OCI-LY1 (cell line): ENCODE results near the gene FZD4.

Source experiments
- H2AFZ ChIP-seq: fragments of 200-600 bp; sonication (generic), shearing (Covaris generic); 2 replicates; pipeline ENCODE4 v1.6.0; 2014; ENCODE audit warnings: antibody characterized with exemption, mild to moderate bottlenecking, low read length
- H3F3A ChIP-seq: fragments of 200-600 bp; sonication (generic), shearing (Covaris generic); 2 replicates; pipeline ENCODE4 v1.6.0; 2014; ENCODE audit warnings: mild to moderate bottlenecking, antibody characterized with exemption, low read length, moderate library complexity; ENCODE audit not compliant: insufficient read depth
- H3K27ac ChIP-seq: fragments of 200-600 bp; sonication (generic); 2 replicates; pipeline ENCODE4 v1.5.1; 2014; ENCODE audit warnings: low read length, mixed run types, mild to moderate bottlenecking, low read depth; ENCODE audit not compliant: poor library complexity, severe bottlenecking
- H3K27me3 ChIP-seq: fragments of 200-600 bp; sonication (generic); 2 replicates; pipeline ENCODE4 v1.6.0; 2014; ENCODE audit warnings: antibody characterized with exemption, mild to moderate bottlenecking, low read length, moderate library complexity; ENCODE audit not compliant: insufficient read depth
- H3K36me3 ChIP-seq: fragments of 200-600 bp; sonication (generic); 2 replicates; pipeline ENCODE4 v1.6.1; 2014; ENCODE audit warnings: mild to moderate bottlenecking, antibody characterized with exemption, low read length, moderate library complexity, mixed read lengths; ENCODE audit not compliant: insufficient read depth
- H3K4me1 ChIP-seq: fragments of 200-600 bp; sonication (generic); 2 replicates; pipeline ENCODE4 v1.5.1; 2014; ENCODE audit warnings: mild to moderate bottlenecking, low read length, moderate library complexity; ENCODE audit not compliant: insufficient read depth, severe bottlenecking
- H3K4me2 ChIP-seq: fragments of 200-600 bp; sonication (generic), shearing (Covaris generic); 2 replicates; pipeline ENCODE4 v1.6.1; 2014; ENCODE audit warnings: low read length
- H3K4me3 ChIP-seq: fragments of 200-600 bp; sonication (generic); 2 replicates; pipeline ENCODE4 v1.5.1; 2014; ENCODE audit warnings: low read length, low read depth, mild to moderate bottlenecking, mixed read lengths; ENCODE audit not compliant: poor library complexity, severe bottlenecking
- H3K79me2 ChIP-seq: fragments of 200-600 bp; shearing (Covaris generic); 2 replicates; pipeline ENCODE4 v1.6.1; 2016; ENCODE audit warnings: mixed run types, low read length, mixed read lengths; ENCODE audit not compliant: insufficient read depth
- H3K9ac ChIP-seq: fragments of 200-600 bp; sonication (generic), shearing (Covaris generic); 2 replicates; pipeline ENCODE4 v1.6.1; 2014; ENCODE audit warnings: mild to moderate bottlenecking, low read length, mixed read lengths
- H3K9me2 ChIP-seq: fragments of 200-600 bp; sonication (generic), shearing (Covaris generic); 2 replicates; pipeline ENCODE4 v1.6.1; 2014; ENCODE audit warnings: low read depth, mild to moderate bottlenecking, low read length, mixed read lengths
- H3K9me3 ChIP-seq: fragments of 200-600 bp; shearing (Covaris generic); 2 replicates; pipeline ENCODE4 v1.6.1; 2014; ENCODE audit warnings: low read length, mixed read lengths
- H4K20me1 ChIP-seq: fragments of 200-600 bp; sonication (generic), shearing (Covaris generic); 2 replicates; pipeline ENCODE4 v1.6.0; 2016; ENCODE audit warnings: mild to moderate bottlenecking, low read length; ENCODE audit not compliant: insufficient read depth
- CTCF ChIP-seq: fragments of 200-600 bp; sonication (generic), shearing (Covaris generic); IDR thresholded peaks from 2 replicates; pipeline ENCODE4 v1.5.1; 2017; ENCODE audit warnings: mild to moderate bottlenecking, antibody characterized with exemption, low read length, moderate library complexity, mixed read lengths
- EZH2 ChIP-seq: fragments of 200-600 bp; sonication (generic), shearing (Covaris generic); IDR thresholded peaks from 2 replicates; pipeline ENCODE4 v1.8.0; 2017; ENCODE audit warnings: borderline replicate concordance, mixed run types, mild to moderate bottlenecking, antibody characterized with exemption, low read length, moderate library complexity, mixed read lengths

FZD4 gene

GRCh38 chr11:86931548-86932258 lies 23.5 kb downstream of the FZD4 start:
- H3F3A ChIP-seq, result no peaks in the 10 kb centered on the region
- H3K79me2 ChIP-seq, result no peaks in the 10 kb centered on the region
- no peaks in the 10 kb centered on the region for H3K4me1 ChIP-seq
- no peaks in the 10 kb centered on the region for H3K36me3 ChIP-seq
- no peaks in the 10 kb centered on the region for H4K20me1 ChIP-seq
- no peak for TF ChIP-seq EZH2
- TF ChIP-seq CTCF, result no peak
- H3K4me3 ChIP-seq, result no peak overlapping the region
- H3K9me2 ChIP-seq, result no peaks in the 10 kb centered on the region
- no peak overlapping the region for H3K27ac ChIP-seq
- H3K27me3 ChIP-seq, result no peaks in the 10 kb centered on the region
- no peak overlapping the region for H3K4me2 ChIP-seq
- no peak overlapping the region for H3K9ac ChIP-seq
- no peak overlapping the region for H2AFZ ChIP-seq
- no peaks in the 10 kb centered on the region for H3K9me3 ChIP-seq

GRCh38 chr11:86930957-86931547 lies 24.1 kb downstream of the FZD4 start:
- Histone ChIP-seq H3K9me2 (no peaks in the 10 kb centered on the region), H3K4me1 (no peaks in the 10 kb centered on the region), H3K79me2 (no peaks in the 10 kb centered on the region), H3K9me3 (no peaks in the 10 kb centered on the region), H3K4me2 (no peak overlapping the region), H3F3A (no peaks in the 10 kb centered on the region), H3K36me3 (no peaks in the 10 kb centered on the region), H3K27ac (no peak overlapping the region), H3K27me3 (no peaks in the 10 kb centered on the region), H3K9ac (no peak overlapping the region), H3K4me3 (no peak overlapping the region), H4K20me1 (no peaks in the 10 kb centered on the region), H2AFZ (no peak overlapping the region)
- TF ChIP-seq EZH2 (no peak), CTCF (no peak)

- H2AFZ ChIP-seq, result no peak overlapping the region
- no peak overlapping the region for H3K27ac ChIP-seq
- H3K36me3 ChIP-seq, result no peaks in the 10 kb centered on the region
- H3K9ac ChIP-seq, result no peak overlapping the region
- no peaks in the 10 kb centered on the region for H3F3A ChIP-seq
- no peaks in the 10 kb centered on the region for H4K20me1 ChIP-seq
- no peak overlapping the region for H3K4me3 ChIP-seq
- H3K4me2 ChIP-seq, result no peak overlapping the region
- no peaks in the 10 kb centered on the region for H3K27me3 ChIP-seq
- no peaks in the 10 kb centered on the region for H3K9me3 ChIP-seq
- TF ChIP-seq EZH2 (no peak), CTCF (no peak)
- H3K4me1 ChIP-seq, result no peaks in the 10 kb centered on the region
- no peaks in the 10 kb centered on the region for H3K9me2 ChIP-seq
- H3K79me2 ChIP-seq, result no peaks in the 10 kb centered on the region
Measured at GRCh38 chr11:86926975-86927374, 28.2 kb downstream of the FZD4 start.
